ENCODE results near the gene MROH7. TPM values are rescaled to one million over a fixed set of nuclear protein-coding genes. Genes with fewer than 3 reads are reported as not detected.

Gene MROH7
- total and polyA plus RNA-seq, 2 donors from 2014 or later = 3.8 to 5.4 TPM

DNA sequence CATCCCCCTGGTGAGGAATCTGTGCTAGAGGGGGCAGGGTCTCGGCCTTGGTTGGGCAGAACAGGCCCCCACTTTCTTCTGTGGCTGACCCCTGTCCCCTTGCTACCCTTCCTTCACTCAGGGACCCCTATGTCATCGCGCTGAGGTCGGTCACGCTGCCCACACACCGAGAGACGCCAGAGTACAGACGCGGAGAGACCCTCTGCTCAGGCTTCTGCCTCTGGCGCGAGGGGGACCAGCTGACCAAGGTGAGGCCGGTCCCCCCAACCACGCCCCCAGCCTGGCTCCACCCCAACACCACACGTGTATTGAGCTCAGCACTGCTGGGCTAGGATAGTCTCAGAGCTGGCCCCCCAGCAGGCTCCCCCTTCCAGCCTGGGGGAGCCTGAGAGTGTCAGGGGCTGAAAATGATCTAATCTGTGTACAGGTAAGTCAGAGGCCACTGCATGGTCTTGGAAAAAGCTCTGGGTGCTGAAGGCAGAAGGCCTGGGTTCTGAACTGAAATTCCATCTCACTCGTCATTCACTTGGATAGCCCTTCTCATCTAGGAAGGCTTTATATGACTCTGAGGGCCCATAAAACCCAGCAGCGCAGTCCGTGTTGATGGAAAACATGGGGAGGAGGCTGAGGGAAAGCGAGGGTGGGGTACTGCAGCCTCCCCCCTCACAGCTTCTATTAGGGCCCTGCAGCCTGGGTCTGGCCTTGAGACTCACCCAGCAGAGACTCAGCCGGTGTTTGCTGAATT, 33.6 kb upstream of the MROH7 start:
- Histone ChIP-seq H3K27ac (ENCODE audit: low read depth in 2 of 2, low read length in 2 of 2) (no peak overlapping the region), H3K36me3 (ENCODE audit: control insufficient read depth in 2 of 3, insufficient read depth in 3 of 3, low read length in 3 of 3) (peaks cover 0 to 52% (median 11%) of the 10 kb centered on the region in 3 donors), H3K9me3 (ENCODE audit: control insufficient read depth in 2 of 3, insufficient read depth in 1 of 3, low read length in 3 of 3) (no peaks in the 10 kb centered on the region), H3K4me1 (ENCODE audit: control insufficient read depth in 2 of 3, insufficient read depth in 2 of 3, low read depth in 1 of 3, low read length in 3 of 3) (peaks cover 0 to 3% (median 0%) of the 10 kb centered on the region in 3 donors), H3K9ac (ENCODE audit: low read length in 3 of 3) (no peak overlapping the region), H3K27me3 (ENCODE audit: control insufficient read depth, insufficient read depth, low read length) (no peaks in the 10 kb centered on the region), H3K4me3 (ENCODE audit: low read length in 3 of 3) (no peak overlapping the region)
- intact Hi-C loops (cut with DNase I) = no loop called here
- DNase-seq (no peak), FAIRE-seq (no peak)
- TF ChIP-seq CTCF (IDR thresholded peaks at IDR 0.05; ENCODE audit: borderline replicate concordance, extremely low read depth, insufficient read depth) = no peak

DNA sequence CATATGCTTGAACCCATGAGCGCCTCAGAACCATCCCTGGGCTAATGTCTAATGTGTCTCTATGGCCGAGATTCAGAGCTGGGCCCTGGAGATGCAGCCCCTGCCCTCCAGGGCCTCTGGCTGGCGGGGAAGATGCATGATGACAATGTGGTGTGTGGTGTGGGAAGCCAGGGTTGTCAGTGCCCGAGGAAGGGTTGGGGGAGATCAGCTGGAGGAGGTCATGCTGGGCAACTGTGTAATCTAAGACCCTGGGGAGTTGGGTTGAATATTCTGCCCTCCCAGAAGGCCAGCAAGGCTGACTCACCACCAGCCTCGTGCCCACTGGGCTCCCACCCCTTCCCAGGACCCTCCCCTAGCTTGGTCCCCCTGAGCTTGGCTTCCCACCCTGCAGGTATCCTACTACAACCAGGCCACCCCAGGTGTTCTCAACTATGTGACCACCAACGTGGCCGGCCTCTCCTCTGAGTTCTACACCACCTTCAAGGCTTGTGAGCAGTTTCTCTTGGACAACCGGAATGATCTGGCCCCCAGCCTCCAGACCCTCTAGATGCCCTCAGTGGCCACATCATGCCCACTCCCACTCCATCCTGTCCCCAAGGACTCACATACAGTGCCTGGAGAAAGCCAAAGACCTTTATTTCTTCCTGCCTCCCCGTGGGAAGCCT, 32.9 kb upstream of the MROH7 start:
- DNase-seq = no peak
- no peak for FAIRE-seq
- no peak overlapping the region for H3K9ac ChIP-seq (ENCODE audit: low read length in 3 of 3)

GRCh38 chr1:54609301-54609921, 32.2 kb upstream of the MROH7 start:
- no peaks in the 10 kb centered on the region for H3K4me1 ChIP-seq (ENCODE audit: control insufficient read depth in 2 of 3, insufficient read depth in 2 of 3, low read depth in 1 of 3, low read length in 3 of 3)
- no peak overlapping the region for H3K9ac ChIP-seq (ENCODE audit: low read length in 3 of 3)
- peaks cover 0 to 43% (median 11%) of the 10 kb centered on the region in 3 donors for H3K36me3 ChIP-seq (ENCODE audit: control insufficient read depth in 2 of 3, insufficient read depth in 3 of 3, low read length in 3 of 3)
- no peaks in the 10 kb centered on the region for H3K27me3 ChIP-seq (ENCODE audit: control insufficient read depth, insufficient read depth, low read length)
- no peak overlapping the region for H3K4me3 ChIP-seq (ENCODE audit: low read length in 3 of 3)
- intact Hi-C loops (cut with DNase I) = no loop called here
- H3K9me3 ChIP-seq (ENCODE audit: control insufficient read depth in 2 of 3, insufficient read depth in 1 of 3, low read length in 3 of 3) = no peaks in the 10 kb centered on the region
- FAIRE-seq (no peak), DNase-seq (peak in 1 of 5 donors; percentile 43)
- no peak for TF ChIP-seq CTCF (IDR thresholded peaks at IDR 0.05; ENCODE audit: borderline replicate concordance, extremely low read depth, insufficient read depth)
- H3K27ac ChIP-seq (ENCODE audit: low read depth in 2 of 2, low read length in 2 of 2) = no peak overlapping the region

More for the DNA sequence above, 32.9 kb upstream of the MROH7 start:
- Histone ChIP-seq H3K36me3 (ENCODE audit: control insufficient read depth in 2 of 3, insufficient read depth in 3 of 3, low read length in 3 of 3) (peaks cover 0 to 48% (median 11%) of the 10 kb centered on the region in 3 donors), H3K4me3 (ENCODE audit: low read length in 3 of 3) (no peak overlapping the region), H3K9me3 (ENCODE audit: control insufficient read depth in 2 of 3, insufficient read depth in 1 of 3, low read length in 3 of 3) (no peaks in the 10 kb centered on the region), H3K27me3 (ENCODE audit: control insufficient read depth, insufficient read depth, low read length) (no peaks in the 10 kb centered on the region), H3K4me1 (ENCODE audit: control insufficient read depth in 2 of 3, insufficient read depth in 2 of 3, low read depth in 1 of 3, low read length in 3 of 3) (no peaks in the 10 kb centered on the region), H3K27ac (ENCODE audit: low read depth in 2 of 2, low read length in 2 of 2) (no peak overlapping the region)
- intact Hi-C loops (cut with DNase I) = no loop called here
- TF ChIP-seq CTCF (IDR thresholded peaks at IDR 0.05; ENCODE audit: borderline replicate concordance, extremely low read depth, insufficient read depth) = no peak
